ENCODE data around the gene PRRX2.

Gene PRRX2

GRCh38 chr9:129630967-129631673 lies 34.3 kb upstream of the PRRX2 start:
- H3K27ac ChIP-seq = no peak overlapping the region
- TF ChIP-seq, protein P1, sequence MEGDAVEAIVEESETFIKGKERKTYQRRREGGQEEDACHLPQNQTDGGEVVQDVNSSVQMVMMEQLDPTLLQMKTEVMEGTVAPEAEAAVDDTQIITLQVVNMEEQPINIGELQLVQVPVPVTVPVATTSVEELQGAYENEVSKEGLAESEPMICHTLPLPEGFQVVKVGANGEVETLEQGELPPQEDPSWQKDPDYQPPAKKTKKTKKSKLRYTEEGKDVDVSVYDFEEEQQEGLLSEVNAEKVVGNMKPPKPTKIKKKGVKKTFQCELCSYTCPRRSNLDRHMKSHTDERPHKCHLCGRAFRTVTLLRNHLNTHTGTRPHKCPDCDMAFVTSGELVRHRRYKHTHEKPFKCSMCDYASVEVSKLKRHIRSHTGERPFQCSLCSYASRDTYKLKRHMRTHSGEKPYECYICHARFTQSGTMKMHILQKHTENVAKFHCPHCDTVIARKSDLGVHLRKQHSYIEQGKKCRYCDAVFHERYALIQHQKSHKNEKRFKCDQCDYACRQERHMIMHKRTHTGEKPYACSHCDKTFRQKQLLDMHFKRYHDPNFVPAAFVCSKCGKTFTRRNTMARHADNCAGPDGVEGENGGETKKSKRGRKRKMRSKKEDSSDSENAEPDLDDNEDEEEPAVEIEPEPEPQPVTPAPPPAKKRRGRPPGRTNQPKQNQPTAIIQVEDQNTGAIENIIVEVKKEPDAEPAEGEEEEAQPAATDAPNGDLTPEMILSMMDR (IDR thresholded peaks at IDR 0.05) = no peak
- TF ChIP-seq ZFX (IDR thresholded peaks at IDR 0.05; ENCODE audit: borderline replicate concordance) = no peak

- TF ChIP-seq ZFX (IDR thresholded peaks at IDR 0.05; ENCODE audit: borderline replicate concordance) = no peak
- TF ChIP-seq, protein P1 (IDR thresholded peaks at IDR 0.05) = no peak
- no peak overlapping the region for H3K27ac ChIP-seq
Observed at GRCh38 chr9:129631674-129632129, 33.7 kb upstream of the PRRX2 start.

GRCh38 chr9:129632460-129632859 lies 33.0 kb upstream of the PRRX2 start:
- no peak for TF ChIP-seq ZFX (IDR thresholded peaks at IDR 0.05; ENCODE audit: borderline replicate concordance)
- TF ChIP-seq, protein P1 (IDR thresholded peaks at IDR 0.05) = no peak
- no peak overlapping the region for H3K27ac ChIP-seq

- TF ChIP-seq, protein P1 (IDR thresholded peaks at IDR 0.05) = no peak
- no peak for TF ChIP-seq ZFX (IDR thresholded peaks at IDR 0.05; ENCODE audit: borderline replicate concordance)
- H3K27ac ChIP-seq = no peak overlapping the region
Observed at GRCh38 chr9:129633207-129633606, 32.2 kb upstream of the PRRX2 start.

- H3K27ac ChIP-seq = no peak overlapping the region
- TF ChIP-seq, protein P1 (IDR thresholded peaks at IDR 0.05) = no peak
- no peak for TF ChIP-seq ZFX (IDR thresholded peaks at IDR 0.05; ENCODE audit: borderline replicate concordance)
Observed at GRCh38 chr9:129633848-129634247, 31.6 kb upstream of the PRRX2 start.

GRCh38 chr9:129635099-129636065 lies 30.1 kb upstream of the PRRX2 start:
- no peak for TF ChIP-seq ZFX (IDR thresholded peaks at IDR 0.05; ENCODE audit: borderline replicate concordance)
- TF ChIP-seq, protein P1 (IDR thresholded peaks at IDR 0.05) = no peak
- 0 out of 2 replicates have a peak overlapping the region, but pooled peaks have one; percentile 36 for H3K27ac ChIP-seq

- H3K27ac ChIP-seq = peak overlapping the region; percentile 36; the same call in 1 of the 2 replicates
Observed at GRCh38 chr9:129636343-129636742, 29.1 kb upstream of the PRRX2 start.
